HG02763 (cell line): ENCODE measurements around the gene CARNS1.

Experiments
- ATAC-seq: cut with Tn5 transposase; IDR thresholded peaks from one replicate; pipeline ENCODE4 v1.9.1; 2021; ENCODE audit warnings: mild to moderate bottlenecking, moderate library complexity; ENCODE audit not compliant: unreplicated experiment

Gene CARNS1

GRCh38 chr11:67375320-67376055 lies 40.0 kb upstream of the CARNS1 start:
- no peak for ATAC-seq

- ATAC-seq, result no peak
Observed at GRCh38 chr11:67376063-67376820, 39.2 kb upstream of the CARNS1 start.

DNA sequence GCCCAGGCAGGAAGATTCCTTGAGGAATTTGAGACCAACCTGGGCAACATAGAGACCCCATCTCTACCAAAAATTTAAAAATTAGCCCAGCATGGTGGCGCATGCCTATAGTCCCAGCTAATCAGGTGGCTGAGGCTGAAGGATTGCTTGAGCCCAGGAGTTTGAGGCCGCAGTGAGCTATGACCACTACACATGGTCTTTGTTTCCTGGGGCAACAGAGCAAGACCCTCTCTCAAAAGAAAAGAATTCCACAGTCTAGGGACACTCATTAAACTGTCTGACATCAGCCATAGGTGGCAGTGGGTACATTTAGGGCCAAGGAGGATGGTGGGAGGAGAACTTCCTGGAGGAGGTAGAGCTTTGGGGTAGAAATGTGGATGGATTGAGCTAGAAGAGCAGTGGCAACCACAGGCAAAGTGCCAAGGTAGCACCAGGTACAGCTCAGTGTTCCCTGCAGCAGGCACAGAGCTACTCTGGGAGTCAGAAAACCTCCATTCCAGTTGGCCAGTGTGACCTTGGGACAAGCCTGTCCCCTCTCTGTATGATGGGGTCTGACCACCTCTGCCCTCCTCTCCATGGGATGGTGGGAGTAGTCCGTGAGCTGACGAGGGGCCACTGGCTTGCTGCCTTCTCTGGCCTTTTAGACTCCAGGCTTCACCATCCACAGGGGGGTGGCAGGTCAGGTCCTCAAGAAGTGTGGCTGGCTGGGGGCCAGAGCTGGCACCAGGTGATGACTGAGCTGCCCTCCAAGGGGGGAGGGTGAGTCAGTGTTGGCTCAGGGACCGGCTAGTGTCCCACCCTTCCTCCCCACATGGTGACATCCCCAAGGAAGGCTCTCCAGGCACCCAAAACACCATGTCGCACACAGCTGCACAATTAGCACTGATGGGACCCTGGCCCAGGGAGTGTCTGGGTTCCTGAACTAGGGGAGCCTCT lies 38.3 kb upstream of the CARNS1 start:
- ATAC-seq, result no peak

GRCh38 chr11:67378544-67378943 lies 36.9 kb upstream of the CARNS1 start:
- ATAC-seq, result no peak

GRCh38 chr11:67379061-67380058 lies 36.1 kb upstream of the CARNS1 start:
- no peak for ATAC-seq

GRCh38 chr11:67381244-67381972 lies 34.1 kb upstream of the CARNS1 start:
- no peak for ATAC-seq

- no peak for ATAC-seq
Observed at GRCh38 chr11:67382276-67383136, 33.0 kb upstream of the CARNS1 start.

DNA sequence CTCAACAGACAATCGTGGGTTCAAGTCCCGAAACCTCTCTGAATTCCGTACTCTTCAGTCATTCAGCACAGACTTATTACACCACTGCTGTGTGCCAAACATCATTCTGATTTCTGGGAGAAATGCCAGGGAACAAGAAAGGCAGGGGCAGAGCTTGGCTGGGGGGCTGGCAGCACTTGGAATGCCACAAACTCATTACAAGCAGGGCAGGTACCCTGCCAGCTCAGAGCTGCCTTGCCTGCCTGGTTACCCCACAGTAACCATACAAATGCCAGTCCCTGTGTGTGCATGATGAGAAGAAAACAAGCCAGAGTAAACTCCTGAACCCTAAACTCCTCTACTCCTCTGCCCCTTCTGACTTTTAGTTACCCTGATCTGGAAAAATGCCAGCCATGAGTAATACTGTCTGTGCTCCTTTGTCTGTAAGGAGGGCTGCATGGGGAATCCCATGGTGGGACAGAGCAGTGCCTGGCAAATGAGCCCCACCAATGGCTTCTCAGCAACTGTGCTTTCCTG lies 30.6 kb upstream of the CARNS1 start:
- no peak for ATAC-seq

DNA sequence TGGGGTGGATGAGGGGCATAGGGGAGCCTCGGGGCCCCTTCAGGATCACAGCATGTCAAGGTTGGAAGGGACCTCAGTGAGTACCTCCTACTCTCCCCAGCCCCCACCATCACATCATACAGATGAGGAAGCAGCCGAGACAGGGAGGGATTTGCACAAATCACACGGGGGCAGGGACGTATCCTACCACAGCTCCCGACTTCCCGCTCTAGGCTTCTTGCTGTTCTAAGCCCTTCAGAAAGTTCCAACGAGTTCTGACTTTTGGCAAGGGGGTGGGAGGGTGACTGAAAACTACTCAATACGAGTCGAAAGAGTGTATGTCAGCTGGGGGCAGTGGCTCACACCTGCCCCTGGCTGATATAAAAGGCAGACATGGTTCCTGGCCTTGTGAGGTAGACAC lies 28.4 kb upstream of the CARNS1 start:
- no peak for ATAC-seq

DNA sequence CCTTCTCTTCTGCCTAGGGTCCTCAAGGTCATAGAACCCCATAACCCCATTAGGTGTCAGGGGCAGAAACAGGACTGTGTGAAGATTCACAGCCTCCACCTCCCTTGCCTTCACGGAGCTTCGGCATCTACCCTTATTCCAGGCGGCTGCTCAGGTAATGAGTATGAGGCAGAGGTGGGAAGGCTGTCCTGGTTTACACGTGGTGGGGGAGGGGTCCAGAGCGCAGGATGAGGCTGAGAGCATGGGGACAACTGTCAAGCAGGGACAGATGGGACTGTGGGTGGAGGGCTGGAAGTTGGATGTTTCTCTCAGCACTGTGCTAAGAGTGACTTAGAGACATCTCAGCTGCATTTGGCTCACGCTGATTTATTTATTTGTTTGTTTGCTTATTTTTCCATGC lies 28.0 kb upstream of the CARNS1 start:
- ATAC-seq, result no peak

DNA sequence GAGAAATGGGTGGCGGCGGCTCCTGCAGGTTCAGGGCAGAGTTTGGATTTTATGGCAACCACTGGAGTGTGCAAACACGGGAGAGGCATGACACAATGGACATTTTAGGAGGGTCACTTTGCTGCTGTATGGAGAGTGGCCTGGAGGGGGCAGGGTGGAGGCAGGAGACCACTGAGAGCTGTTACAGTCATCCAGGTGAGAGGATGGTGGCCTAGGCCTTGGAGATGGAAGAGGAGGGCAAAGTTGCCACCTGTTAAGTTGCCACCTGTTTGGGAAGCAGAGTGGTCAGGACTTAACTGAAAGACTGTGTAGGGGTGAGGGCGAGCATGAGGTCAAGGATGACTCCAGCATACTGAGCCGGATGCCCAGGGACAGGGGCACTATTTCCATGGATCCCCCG lies 26.0 kb upstream of the CARNS1 start:
- no peak for ATAC-seq

- ATAC-seq, result no peak
Observed at GRCh38 chr11:67390947-67391303, 24.6 kb upstream of the CARNS1 start.

DNA sequence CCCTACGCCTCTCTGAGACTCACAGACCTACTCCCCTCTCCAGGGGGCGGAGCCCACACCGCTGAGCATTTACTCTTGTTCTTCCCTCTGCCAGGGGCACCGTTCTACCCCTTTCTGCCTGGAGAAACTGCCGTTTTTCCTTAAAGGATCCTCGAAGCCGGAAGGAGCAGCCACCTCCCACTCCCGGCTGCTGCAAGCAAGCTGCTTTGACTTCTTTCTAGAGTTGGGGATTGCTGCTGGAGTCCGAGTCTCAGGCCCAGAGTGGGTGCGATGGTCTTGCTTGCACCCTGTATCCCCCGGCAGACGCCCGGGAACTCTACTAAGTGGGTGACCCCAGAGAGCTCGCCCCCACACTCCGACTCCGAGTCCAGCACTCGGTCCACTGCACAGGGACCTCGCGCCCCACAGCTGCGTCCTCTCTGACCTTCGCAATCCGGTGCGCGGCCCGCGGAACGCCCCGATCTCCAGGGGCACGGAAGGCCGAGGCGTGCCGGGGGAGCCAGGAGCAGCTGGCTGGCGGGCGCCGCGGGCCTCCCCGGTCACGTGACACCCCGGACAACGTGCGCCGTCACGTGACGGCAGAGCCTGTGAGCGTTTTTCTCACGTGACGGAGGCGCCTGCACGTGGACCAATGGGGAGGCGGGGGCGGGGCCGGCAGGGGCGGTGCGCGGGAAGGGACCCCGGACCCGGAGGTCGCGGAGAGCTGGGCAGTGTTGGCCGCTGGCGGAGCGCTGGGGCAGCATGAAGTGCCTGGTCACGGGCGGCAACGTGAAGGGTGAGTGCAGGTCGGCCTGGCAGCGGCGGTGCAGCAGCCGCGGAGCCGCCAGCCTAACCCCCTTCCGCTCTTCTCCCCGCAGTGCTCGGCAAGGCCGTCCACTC lies 23.9 kb upstream of the CARNS1 start, which contains the start of gene RAD9A:
Gene RAD9A, plus strand, starts transcription at position 683 of the 879 bp plus-strand sequence. Its CDS starts 59 bp downstream, at position 742.
- peak; percentile 54 for ATAC-seq

- no peak for ATAC-seq
Observed at GRCh38 chr11:67392183-67392715, 23.2 kb upstream of the CARNS1 start.

DNA sequence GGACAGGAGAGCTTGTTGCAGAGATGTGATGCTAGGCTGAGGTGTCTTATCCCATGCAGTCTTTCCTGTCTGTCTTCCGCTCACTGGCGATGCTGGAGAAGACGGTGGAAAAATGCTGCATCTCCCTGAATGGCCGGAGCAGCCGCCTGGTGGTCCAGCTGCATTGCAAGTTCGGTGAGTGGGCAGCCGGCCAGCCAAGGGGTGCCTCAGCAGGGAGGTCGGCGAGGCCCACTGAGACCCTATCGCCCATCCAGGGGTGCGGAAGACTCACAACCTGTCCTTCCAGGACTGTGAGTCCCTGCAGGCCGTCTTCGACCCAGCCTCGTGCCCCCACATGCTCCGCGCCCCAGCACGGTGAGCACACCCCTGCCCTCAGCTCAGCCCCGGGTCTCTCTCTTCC lies 22.0 kb upstream of the CARNS1 start:
- ATAC-seq, result no peak

DNA sequence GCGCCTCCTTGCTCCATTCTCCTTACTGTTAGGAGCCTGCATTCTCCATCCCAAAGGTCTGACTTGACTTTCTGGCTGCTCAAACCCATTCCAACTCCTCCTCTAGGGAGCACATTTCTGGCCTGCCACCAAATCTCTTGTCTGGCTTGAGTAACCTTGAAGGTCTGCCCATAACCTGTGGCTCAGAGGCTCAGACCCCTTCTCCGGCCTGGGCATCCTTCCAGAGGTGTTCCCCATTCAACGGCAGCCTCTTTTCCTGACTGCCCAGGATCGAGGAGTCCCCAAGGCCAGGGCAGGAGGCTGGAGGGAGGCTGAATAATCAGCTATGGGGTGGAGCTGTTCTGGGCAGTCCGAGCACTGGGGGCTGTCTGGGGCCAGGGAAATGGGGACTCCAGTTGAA lies 21.5 kb upstream of the CARNS1 start:
- no peak for ATAC-seq
